ENCODE measurements around the gene MAD1L1.

GRCh38 chr7:1975179-1975578 lies 257.6 kb downstream of the MAD1L1 start:
- no peak for TF ChIP-seq POLR2A (IDR thresholded peaks at IDR 0.05; ENCODE audit: low read depth, low read length)
- TF ChIP-seq CTCF (conservative IDR thresholded peaks at IDR 0.05; ENCODE audit: low read depth, low read length): no peak
- no peak for TF ChIP-seq RAD21 (IDR thresholded peaks at IDR 0.05; ENCODE audit: low read length)
- TF ChIP-seq BHLHE40 (IDR thresholded peaks at IDR 0.05; ENCODE audit: low read depth, low read length): no peak
- TF ChIP-seq CHD1 (IDR thresholded peaks at IDR 0.05; ENCODE audit: low read depth, low read length): no peak
- TF ChIP-seq RFX5 (IDR thresholded peaks at IDR 0.05; ENCODE audit: low read depth, low read length): no peak
- TF ChIP-seq, protein P1, sequence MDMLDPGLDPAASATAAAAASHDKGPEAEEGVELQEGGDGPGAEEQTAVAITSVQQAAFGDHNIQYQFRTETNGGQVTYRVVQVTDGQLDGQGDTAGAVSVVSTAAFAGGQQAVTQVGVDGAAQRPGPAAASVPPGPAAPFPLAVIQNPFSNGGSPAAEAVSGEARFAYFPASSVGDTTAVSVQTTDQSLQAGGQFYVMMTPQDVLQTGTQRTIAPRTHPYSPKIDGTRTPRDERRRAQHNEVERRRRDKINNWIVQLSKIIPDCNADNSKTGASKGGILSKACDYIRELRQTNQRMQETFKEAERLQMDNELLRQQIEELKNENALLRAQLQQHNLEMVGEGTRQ (IDR thresholded peaks at IDR 0.05; ENCODE audit: low read depth, low read length): no peak
- no peak for TF ChIP-seq MXI1 (IDR thresholded peaks at IDR 0.05; ENCODE audit: borderline replicate concordance, low read depth, low read length)
- no peak for TF ChIP-seq ELK1 (IDR thresholded peaks at IDR 0.05; ENCODE audit: borderline replicate concordance, low read depth, low read length)
- TF ChIP-seq SMC3 (IDR thresholded peaks at IDR 0.05; ENCODE audit: low read depth, low read length): no peak
